Measurements from ENCODE around the gene MS4A13. TPM values are rescaled to one million over a fixed set of nuclear protein-coding genes. Genes with fewer than 3 reads are reported as not detected.
A peak's percentile ranks its signal among the peaks of the same experiment; 100 is the strongest.

MS4A13 gene
- total RNA-seq, 1 donor from 2014 or later: not detected

GRCh38 chr11:60477035-60477445 is 38.2 kb upstream of the MS4A13 start:
- no peak overlapping the region for H3K27ac Mint-ChIP-seq
- Histone ChIP-seq H3K79me2 (ENCODE audit: low read depth) (no peaks in the 10 kb centered on the region), H2AFZ (replicated peaks) (no peak overlapping the region), H3K27ac (no peak overlapping the region), H4K20me1 (ENCODE audit: low read depth) (no peaks in the 10 kb centered on the region), H3F3A (ENCODE audit: low read depth) (no peaks in the 10 kb centered on the region), H3K4me2 (no peak overlapping the region), H3K36me3 (no peaks in the 10 kb centered on the region), H3K4me3 (no peak overlapping the region), H3K9ac (no peak overlapping the region), H3K4me1 (no peaks in the 10 kb centered on the region), H3K27me3 (no peaks in the 10 kb centered on the region), H3K9me3 (ENCODE audit: low read depth) (no peaks in the 10 kb centered on the region)
- H3K36me3 Mint-ChIP-seq: no peaks in the 10 kb centered on the region
- H3K27me3 Mint-ChIP-seq (ENCODE audit: insufficient read depth, low read depth): no peaks in the 10 kb centered on the region
- TF ChIP-seq EZH2phosphoT487 (IDR thresholded peaks at IDR 0.05) (no peak), CTCF (IDR thresholded peaks at IDR 0.05) (no peak), EZH2 (IDR thresholded peaks at IDR 0.05) (no peak)
- H3K4me3 Mint-ChIP-seq: no peak overlapping the region
- no peaks in the 10 kb centered on the region for H3K9me3 Mint-ChIP-seq
- no peak for DNase-seq (ENCODE audit: low spot score)
- no peaks in the 10 kb centered on the region for H3K4me1 Mint-ChIP-seq

DNA sequence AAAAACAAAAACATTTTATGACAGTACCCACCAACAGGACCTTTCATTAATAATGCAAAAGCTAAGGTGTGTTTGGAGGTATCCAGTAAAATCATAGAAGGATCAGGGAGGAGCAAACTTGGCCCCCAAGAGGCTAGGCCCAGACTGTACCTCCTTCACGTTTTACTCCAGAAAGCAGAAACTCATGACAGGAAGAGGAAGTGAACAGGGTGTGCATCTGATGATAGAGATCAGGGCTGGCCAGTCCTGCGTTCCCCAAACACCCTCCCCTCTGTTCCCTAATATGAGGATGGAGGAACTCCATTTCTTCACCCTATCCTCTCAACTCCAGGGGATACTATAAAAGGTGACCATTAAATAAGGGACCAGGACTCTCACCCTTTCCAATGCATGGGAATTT is 32.8 kb upstream of the MS4A13 start:
- no peaks in the 10 kb centered on the region for H3K36me3 Mint-ChIP-seq
- H3K27ac Mint-ChIP-seq: no peak overlapping the region
- Histone ChIP-seq H3K9me3 (ENCODE audit: low read depth) (no peaks in the 10 kb centered on the region), H3K79me2 (ENCODE audit: low read depth) (no peaks in the 10 kb centered on the region), H3K27me3 (no peaks in the 10 kb centered on the region), H3K4me3 (no peak overlapping the region), H3K27ac (no peak overlapping the region), H3F3A (ENCODE audit: low read depth) (no peaks in the 10 kb centered on the region), H2AFZ (replicated peaks) (no peak overlapping the region), H3K36me3 (no peaks in the 10 kb centered on the region), H3K4me2 (no peak overlapping the region), H4K20me1 (ENCODE audit: low read depth) (no peaks in the 10 kb centered on the region), H3K9ac (no peak overlapping the region), H3K4me1 (no peaks in the 10 kb centered on the region)
- TF ChIP-seq CTCF (IDR thresholded peaks at IDR 0.05): no peak
- TF ChIP-seq EZH2phosphoT487 (IDR thresholded peaks at IDR 0.05): no peak
- TF ChIP-seq EZH2 (IDR thresholded peaks at IDR 0.05): no peak
- H3K9me3 Mint-ChIP-seq: no peaks in the 10 kb centered on the region
- H3K4me3 Mint-ChIP-seq: no peak overlapping the region
- H3K27me3 Mint-ChIP-seq (ENCODE audit: insufficient read depth, low read depth): no peaks in the 10 kb centered on the region
- DNase-seq (ENCODE audit: low spot score): no peak
- no peaks in the 10 kb centered on the region for H3K4me1 Mint-ChIP-seq

DNA sequence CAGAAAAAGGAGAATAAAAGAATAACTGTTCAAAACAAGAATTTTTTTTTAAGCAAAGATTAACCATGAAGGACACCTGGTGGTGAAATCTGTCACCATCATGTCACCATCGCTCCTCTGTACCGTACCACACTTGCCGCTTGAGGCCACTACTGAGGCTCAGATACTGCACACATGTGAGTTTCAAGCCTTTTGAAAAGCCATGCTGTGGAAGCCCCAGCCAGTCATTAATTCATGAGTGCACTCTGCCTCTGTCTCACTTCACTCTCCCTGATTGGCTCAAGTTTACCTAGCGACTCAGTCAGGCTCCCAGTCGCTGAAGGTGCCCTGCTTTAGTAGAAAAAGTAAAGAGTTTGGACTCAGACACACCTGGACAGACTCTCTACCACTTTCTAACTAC is 29.2 kb upstream of the MS4A13 start:
- Mint-ChIP-seq H3K4me1 (no peaks in the 10 kb centered on the region), H3K36me3 (no peaks in the 10 kb centered on the region), H3K27ac (no peak overlapping the region), H3K27me3 (ENCODE audit: insufficient read depth, low read depth) (no peaks in the 10 kb centered on the region), H3K9me3 (no peaks in the 10 kb centered on the region), H3K4me3 (no peak overlapping the region)
- TF ChIP-seq EZH2phosphoT487 (IDR thresholded peaks at IDR 0.05) (no peak), CTCF (IDR thresholded peaks at IDR 0.05) (peak; percentile 68), EZH2 (IDR thresholded peaks at IDR 0.05) (no peak)
- Histone ChIP-seq H3K4me1 (no peaks in the 10 kb centered on the region), H2AFZ (replicated peaks) (no peak overlapping the region), H4K20me1 (ENCODE audit: low read depth) (no peaks in the 10 kb centered on the region), H3K36me3 (no peaks in the 10 kb centered on the region), H3K4me2 (no peak overlapping the region), H3F3A (ENCODE audit: low read depth) (no peaks in the 10 kb centered on the region), H3K27me3 (no peaks in the 10 kb centered on the region), H3K9me3 (ENCODE audit: low read depth) (no peaks in the 10 kb centered on the region), H3K79me2 (ENCODE audit: low read depth) (no peaks in the 10 kb centered on the region), H3K9ac (no peak overlapping the region), H3K4me3 (no peak overlapping the region), H3K27ac (no peak overlapping the region)
- peak; percentile 70 for DNase-seq (ENCODE audit: low spot score)

Data from neural progenitor cell (in vitro differentiated cells).